Suprapubic skin (tissue), 3 donors: ENCODE measurements around the gene SIN3B.

Experiments
- EP300 ChIP-seq: sonication (generic); formaldehyde crosslinking; IDR thresholded peaks from one replicate; pipeline ENCODE4 v1.6.1; 2017; ENCODE audit warnings: antibody characterized with exemption
- POLR2A ChIP-seq, 2 donors: fragments of 450-650 bp; IDR thresholded peaks; one replicate each; pipeline ENCODE4 v1.6.1; 2017; ENCODE audit warnings: antibody characterized with exemption in 2 of 2, mild to moderate bottlenecking in 2 of 2, moderate library complexity in 2 of 2
- TF ChIP-seq, protein P1 (sequence below), 2 donors: fragments of 200-600 bp in 1 of 2; fragments of 450-650 bp in 1 of 2; sonication (generic) in 1 of 2; IDR thresholded peaks; one replicate each; pipeline ENCODE4 v1.5.1; 2016 to 2019; ENCODE audit warnings: antibody characterized with exemption in 2 of 2, mild to moderate bottlenecking in 1 of 2, moderate library complexity in 1 of 2

DNA sequence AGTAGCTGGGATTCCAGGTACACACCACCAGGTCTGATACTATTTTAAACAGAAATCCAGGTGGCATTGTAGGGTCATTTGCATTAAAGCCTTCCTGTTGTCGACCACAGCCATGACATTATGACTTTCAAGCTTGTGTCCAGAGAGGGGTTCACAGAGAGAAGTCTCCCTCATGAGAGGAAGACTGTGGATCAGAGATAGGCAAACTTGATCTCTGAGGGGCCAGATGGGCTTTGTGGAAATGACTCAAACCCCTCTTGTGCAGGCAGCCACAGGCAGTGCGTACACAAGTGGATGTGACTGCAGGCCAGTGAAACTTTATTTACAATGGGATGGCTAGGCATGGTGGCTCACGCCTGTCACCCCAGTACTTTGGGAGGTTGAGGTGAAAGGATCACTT is 31.8 kb downstream of the SIN3B start:
- TF ChIP-seq, protein P1, sequence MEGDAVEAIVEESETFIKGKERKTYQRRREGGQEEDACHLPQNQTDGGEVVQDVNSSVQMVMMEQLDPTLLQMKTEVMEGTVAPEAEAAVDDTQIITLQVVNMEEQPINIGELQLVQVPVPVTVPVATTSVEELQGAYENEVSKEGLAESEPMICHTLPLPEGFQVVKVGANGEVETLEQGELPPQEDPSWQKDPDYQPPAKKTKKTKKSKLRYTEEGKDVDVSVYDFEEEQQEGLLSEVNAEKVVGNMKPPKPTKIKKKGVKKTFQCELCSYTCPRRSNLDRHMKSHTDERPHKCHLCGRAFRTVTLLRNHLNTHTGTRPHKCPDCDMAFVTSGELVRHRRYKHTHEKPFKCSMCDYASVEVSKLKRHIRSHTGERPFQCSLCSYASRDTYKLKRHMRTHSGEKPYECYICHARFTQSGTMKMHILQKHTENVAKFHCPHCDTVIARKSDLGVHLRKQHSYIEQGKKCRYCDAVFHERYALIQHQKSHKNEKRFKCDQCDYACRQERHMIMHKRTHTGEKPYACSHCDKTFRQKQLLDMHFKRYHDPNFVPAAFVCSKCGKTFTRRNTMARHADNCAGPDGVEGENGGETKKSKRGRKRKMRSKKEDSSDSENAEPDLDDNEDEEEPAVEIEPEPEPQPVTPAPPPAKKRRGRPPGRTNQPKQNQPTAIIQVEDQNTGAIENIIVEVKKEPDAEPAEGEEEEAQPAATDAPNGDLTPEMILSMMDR (IDR thresholded peaks at IDR 0.05), result no peak
- TF ChIP-seq EP300 (no peak), POLR2A (IDR thresholded peaks at IDR 0.05) (no peak)
